GM19099 (cell line): Measurements from ENCODE around the gene MAP3K3.
A peak's percentile ranks its signal among the peaks of the same experiment; 100 is the strongest.

Experiments used
- POLR2A ChIP-seq: IDR thresholded peaks from 3 replicates; pipeline ENCODE4 v1.6.1; 2011; ENCODE audit warnings: low read depth; ENCODE audit not compliant: insufficient read length; ENCODE audit errors: extremely low read depth

MAP3K3 gene

GRCh38 chr17:63700528-63701455 is 78.6 kb downstream of the MAP3K3 start:
- TF ChIP-seq POLR2A, result peak; percentile 13

DNA sequence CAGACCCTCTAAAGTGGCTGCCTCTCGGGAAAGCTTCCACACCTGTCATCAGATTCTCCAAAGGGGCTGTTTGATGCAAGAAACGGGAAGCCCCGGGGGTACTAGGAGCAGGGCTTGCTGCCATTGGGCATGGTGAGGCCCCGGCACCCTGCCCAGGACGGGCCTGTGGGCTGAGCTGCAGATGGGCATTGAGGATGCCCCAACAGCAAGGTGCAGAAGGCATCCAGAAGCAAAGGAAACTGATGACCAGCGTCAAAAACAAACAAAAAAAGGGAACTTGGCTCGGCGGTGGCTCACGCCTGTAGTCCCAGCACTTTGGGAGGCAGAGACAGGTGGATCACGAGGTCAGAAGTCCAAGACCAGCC is 79.2 kb downstream of the MAP3K3 start:
- TF ChIP-seq POLR2A, result no peak

DNA sequence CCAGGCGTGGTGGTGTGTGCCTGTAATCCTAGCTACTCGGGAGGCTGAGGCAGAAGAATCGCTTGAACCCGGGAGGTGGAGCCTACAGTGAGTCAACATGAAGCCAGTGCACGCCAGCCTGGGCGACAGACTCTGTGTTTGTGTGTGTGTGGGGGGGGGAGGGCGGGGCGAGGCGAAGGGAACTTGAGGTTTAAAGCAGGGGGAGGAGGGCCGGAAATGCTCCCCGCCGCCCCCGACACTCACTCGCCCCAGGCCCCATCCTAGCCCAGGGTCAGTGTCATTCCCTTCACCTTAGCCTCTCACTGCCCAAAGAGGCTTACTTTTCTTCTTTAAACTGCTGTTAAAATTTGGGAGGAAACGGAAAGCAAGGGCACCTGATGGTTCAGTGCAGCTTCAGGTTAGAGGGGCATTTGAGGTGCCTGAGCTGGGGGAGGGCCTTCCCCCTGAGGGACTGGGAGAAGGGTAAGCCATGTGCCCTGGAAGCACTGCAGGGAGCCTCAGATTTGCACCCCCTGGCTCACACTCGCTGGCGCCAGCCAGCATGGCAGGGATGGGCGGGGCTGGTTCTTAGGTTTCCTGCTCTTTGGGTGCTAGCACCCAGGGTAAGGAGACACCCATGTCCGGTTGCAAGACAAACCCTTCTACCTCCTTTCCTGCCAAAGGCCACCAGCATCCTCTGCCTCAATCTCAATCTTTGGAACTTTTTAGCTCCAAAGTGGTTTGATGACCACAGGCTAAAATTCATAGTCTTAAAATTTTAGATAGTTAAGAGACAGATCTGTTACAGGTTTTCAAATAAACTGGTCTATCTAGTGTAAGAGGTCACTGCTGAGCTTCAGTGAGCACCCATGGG is 79.9 kb downstream of the MAP3K3 start:
- TF ChIP-seq POLR2A, result no peak

DNA sequence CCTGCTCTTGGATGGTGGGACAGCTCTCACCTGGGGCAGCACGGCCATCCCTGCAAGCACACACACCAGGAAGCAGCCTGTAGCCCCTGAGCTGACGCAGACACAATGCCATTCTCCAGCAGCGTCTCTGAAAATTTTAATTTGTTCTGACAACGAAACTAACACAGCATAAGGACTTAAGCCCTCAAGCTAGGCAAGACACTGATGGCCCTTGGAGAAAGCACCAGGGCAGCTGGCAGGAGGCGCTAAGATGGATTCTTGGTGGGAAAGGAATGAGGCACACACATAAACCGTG is 80.5 kb downstream of the MAP3K3 start:
- no peak for TF ChIP-seq POLR2A

GRCh38 chr17:63703029-63703428 is 80.8 kb downstream of the MAP3K3 start:
- no peak for TF ChIP-seq POLR2A

DNA sequence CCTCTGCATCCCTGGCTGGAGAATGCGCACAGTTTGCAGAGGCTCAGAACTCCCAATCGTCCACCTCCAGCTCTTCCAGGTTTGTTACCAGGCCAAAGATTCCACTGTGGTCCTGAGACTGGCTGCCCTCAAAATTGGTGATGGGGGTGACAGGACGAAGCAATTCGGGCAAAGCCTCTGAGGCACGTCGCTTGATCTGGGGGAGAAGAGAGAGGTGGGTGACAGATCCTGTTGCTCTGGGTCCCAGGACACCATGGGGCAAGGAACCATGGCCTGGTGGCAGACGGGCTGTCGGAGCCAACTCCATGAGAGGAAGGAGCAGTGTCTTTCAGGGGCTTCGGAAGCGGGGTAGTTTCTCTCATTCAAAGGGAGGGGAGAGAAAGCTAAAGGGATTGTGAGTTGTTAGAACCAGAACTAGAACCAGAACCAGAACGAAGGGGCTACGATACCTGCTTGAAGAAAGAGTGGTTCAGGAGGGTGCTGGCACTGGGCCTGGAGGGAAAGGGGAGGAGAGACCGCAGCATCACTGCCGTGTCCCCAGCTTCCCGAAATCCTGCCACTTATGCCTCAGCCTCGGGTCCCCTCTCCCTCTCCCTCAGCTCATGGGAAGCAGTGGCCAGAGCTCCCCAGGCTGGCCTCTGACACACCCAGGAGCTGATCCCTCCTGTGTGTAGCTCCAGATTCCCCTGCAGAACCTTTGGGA is 81.5 kb downstream of the MAP3K3 start:
- no peak for TF ChIP-seq POLR2A

GRCh38 chr17:63704259-63704576 is 82.0 kb downstream of the MAP3K3 start:
- no peak for TF ChIP-seq POLR2A

DNA sequence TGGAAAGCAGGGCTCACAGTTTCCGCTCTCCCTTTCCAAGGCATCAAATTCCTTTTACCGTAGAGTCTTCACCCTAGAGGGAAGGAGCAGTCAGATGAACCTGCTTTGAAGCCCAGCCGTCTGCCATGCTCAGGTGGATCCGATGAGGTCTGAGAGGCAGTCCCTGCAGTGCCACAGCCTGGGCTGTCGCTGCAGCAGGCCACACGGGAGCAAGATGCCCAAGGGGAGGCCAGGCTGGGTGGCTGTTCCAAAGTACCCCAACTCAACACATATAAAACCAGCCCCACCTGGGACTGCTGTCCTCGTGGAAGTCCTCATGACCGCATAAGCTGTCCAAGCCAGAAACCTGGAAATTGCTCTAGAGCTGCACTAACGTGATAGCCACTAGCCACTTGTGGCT is 82.6 kb downstream of the MAP3K3 start:
- no peak for TF ChIP-seq POLR2A

- TF ChIP-seq POLR2A, result no peak
Observed at GRCh38 chr17:63705657-63706056, 83.4 kb downstream of the MAP3K3 start.

GRCh38 chr17:63706336-63707082 is 84.3 kb downstream of the MAP3K3 start:
- TF ChIP-seq POLR2A, result no peak

GRCh38 chr17:63707151-63707550 is 84.9 kb downstream of the MAP3K3 start:
- TF ChIP-seq POLR2A, result no peak

DNA sequence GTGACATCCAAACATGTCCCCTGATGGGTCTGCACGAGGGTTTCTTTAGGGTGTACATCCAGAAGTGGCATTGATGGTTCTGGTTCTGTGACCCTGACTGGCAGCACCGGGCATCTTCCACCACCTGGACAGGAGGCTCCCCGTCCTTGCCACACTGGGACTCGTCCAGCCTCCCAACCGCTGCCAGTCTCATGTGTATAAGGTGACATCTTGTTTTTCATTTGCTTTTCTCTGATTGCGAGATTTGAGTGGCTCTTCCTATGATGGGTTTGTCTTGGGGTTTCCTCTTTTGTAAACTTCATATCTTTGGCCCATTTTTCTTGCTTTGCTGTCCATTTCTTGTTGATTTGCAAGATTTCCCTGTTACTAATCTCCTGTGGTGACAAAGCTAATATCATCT is 86.9 kb downstream of the MAP3K3 start:
- TF ChIP-seq POLR2A, result no peak

DNA sequence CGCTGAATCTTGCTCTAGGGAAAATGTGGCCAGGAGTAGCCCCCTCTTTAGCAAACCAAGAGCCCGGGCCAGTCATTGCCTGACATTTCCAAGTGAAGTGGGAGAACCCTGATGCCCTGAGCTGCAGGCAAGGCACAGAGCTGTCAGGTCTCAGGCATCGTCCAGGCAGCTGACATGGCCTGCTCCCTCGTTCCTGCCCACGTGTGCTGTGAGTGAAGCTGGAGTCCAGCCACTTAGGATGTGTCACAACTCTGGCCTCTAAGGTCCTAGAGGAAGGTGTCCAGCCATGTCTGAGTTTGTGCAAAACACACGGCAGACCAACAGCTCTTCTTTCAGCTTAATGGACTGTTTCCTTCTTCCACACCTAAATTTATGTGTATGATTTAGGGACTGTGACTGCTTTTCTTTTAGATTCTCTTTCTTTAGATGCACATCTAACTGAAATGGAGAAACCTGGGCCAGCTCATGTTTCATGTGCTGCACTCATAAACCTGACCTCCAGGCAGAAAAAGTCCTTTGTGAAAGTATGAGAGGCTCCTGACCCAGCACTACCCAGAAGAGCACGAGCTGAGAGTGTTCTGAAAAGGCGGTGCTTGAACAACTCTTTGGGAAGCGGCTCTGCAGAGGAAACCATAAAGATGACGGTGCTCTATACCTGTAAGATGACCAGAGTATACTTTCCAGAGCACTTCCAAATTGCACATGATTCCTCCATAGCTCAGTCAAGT is 92.5 kb downstream of the MAP3K3 start:
- no peak for TF ChIP-seq POLR2A

DNA sequence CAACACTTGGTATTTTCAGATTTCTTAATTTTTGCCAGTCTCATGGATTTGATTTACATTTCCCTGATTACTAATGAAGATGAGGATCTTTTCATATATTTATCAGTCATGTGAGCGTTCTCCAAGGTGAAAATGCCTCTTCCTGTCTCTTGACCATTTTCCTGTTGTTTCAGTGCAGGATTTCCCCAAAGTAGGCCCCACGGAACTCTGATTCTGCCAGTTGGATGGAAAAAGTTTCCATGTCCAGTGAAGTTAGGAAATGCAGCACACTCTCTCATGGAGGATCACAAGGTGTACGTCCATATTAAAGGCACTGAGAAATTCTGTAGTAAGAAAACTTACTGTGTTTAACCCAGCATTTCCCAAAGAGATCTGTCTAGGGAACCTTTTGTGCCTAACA is 94.2 kb downstream of the MAP3K3 start:
- no peak for TF ChIP-seq POLR2A

DNA sequence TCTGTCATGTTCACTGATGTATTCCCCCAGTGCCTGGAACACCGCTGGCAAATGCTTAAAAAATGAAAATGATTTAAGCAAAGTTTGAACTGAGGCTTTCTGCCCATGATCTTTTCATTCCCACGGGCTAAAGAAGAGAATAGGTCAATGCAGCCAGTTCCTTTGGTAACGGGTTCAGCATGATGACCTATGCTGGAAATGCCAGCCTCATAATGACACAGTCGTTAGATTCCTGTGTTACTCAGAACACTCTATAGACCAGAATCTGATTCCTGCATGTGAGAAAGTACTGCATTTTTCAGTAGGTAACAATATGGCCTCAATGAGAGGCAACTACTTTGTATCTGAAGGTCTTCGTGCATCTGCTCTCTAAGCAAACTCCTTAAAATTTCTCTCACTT is 96.8 kb downstream of the MAP3K3 start:
- TF ChIP-seq POLR2A, result no peak

DNA sequence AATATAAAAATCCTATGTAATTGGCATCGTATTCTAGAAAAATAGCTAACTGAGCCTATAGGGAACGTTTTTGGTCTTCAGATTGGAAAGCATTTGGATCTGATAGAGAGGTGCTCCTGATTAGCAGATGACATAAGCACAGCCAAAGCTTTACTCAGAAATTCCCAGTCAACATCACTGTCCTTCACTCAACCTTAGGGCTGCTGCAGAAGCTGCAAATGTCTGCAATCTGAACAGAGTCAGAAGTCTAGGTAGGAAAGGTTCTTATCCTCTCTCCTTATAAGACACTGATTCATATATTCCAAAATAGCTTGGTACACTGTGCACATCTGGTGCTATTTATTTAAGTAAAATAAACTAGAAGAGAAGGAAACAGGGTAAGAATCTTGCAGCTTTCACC is 100.2 kb downstream of the MAP3K3 start:
- no peak for TF ChIP-seq POLR2A
